ENCODE results near the gene CTSE. TPM values are rescaled to one million over a fixed set of nuclear protein-coding genes. Genes with fewer than 3 reads are reported as not detected.

Gene CTSE
- total RNA-seq, 1 experiment from 2014 or later = not detected

DNA sequence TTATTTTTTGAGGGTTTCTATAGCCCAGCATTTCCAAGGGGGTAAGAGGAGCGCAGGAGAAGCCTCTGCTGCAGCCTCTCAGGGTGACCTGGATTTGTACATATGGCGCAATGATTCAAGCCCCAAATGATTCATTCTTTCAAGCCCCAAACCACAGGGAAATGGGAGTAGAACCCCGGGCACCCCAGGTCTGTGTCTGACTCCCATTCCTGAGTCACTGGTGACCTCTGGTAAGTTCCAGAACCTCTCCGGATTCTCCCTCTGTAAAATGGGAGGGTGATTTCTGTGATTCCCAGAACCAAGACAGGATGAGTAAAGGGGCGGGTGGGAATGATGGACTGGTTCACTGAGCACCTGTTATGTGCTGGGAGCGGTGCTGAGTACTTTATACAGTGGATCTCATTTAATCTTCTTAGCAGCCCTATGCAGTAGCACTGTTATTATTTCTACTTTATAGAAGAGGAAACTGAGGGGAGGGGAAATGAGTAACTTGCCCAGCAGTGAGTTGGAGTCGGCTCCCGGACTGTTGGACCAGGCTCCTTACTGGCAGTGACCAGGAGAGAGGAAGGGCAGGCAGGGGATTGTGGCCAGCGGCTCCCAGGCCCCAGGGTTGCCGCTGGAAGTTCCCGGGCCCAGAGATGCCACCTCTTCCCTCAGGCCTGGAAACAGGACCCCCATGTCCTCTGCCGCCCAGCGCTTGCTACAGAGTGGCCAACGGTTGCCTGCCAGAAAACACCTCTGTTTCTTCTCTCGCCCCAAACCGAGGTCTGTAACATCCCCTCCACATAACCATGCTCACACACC lies 60.1 kb downstream of the CTSE start:
- Histone ChIP-seq H3K4me3 (ENCODE audit: low read depth in 2 of 2, low read length in 2 of 2) (no peak overlapping the region), H3K4me1 (ENCODE audit: control insufficient read depth, insufficient read depth, low read length) (no peaks in the 10 kb centered on the region), H3K9me3 (ENCODE audit: control insufficient read depth, insufficient read depth, low read depth, low read length) (no peaks in the 10 kb centered on the region), H3K27me3 (ENCODE audit: control insufficient read depth, insufficient read depth, low read length) (peaks cover 2% of the 10 kb centered on the region; the same call in 1 of the 2 replicates), H3K36me3 (ENCODE audit: control insufficient read depth, insufficient read depth, low read length) (no peaks in the 10 kb centered on the region), H3K27ac (ENCODE audit: low read length) (no peak overlapping the region)
- BruUV-seq (replicated peaks) = no TSS peak
- ATAC-seq (no peak), DNase-seq (ENCODE audit: low read depth, low spot score) (no peak)
- TF ChIP-seq CTCF (IDR thresholded peaks at IDR 0.05) (no peak), SIN3A (IDR thresholded peaks at IDR 0.05; ENCODE audit: borderline replicate concordance, insufficient read depth, low read depth, low read length) (no peak), TCF7L2 (IDR thresholded peaks at IDR 0.05; ENCODE audit: low read depth, low read length) (no peak), POLR2AphosphoS5 (IDR thresholded peaks at IDR 0.05; ENCODE audit: low read depth, low read length) (no peak)
- TF ChIP-seq, protein P1, sequence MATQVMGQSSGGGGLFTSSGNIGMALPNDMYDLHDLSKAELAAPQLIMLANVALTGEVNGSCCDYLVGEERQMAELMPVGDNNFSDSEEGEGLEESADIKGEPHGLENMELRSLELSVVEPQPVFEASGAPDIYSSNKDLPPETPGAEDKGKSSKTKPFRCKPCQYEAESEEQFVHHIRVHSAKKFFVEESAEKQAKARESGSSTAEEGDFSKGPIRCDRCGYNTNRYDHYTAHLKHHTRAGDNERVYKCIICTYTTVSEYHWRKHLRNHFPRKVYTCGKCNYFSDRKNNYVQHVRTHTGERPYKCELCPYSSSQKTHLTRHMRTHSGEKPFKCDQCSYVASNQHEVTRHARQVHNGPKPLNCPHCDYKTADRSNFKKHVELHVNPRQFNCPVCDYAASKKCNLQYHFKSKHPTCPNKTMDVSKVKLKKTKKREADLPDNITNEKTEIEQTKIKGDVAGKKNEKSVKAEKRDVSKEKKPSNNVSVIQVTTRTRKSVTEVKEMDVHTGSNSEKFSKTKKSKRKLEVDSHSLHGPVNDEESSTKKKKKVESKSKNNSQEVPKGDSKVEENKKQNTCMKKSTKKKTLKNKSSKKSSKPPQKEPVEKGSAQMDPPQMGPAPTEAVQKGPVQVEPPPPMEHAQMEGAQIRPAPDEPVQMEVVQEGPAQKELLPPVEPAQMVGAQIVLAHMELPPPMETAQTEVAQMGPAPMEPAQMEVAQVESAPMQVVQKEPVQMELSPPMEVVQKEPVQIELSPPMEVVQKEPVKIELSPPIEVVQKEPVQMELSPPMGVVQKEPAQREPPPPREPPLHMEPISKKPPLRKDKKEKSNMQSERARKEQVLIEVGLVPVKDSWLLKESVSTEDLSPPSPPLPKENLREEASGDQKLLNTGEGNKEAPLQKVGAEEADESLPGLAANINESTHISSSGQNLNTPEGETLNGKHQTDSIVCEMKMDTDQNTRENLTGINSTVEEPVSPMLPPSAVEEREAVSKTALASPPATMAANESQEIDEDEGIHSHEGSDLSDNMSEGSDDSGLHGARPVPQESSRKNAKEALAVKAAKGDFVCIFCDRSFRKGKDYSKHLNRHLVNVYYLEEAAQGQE (IDR thresholded peaks at IDR 0.05; ENCODE audit: insufficient read depth in 1 of 2, low read depth in 2 of 2, low read length in 1 of 2) = no peak
- in situ Hi-C loops (cut with HindIII; ENCODE audit: low pct_unique_long_range_greater_than_20kb, low sequenced_read_pairs) = no loop called here
- ChIA-PET CTCF (interaction anchor here (1.1 kb wide), 1 partner anchor 45 kb away, joined by 4 read pairs; no protein-coding TSS in a partner anchor), POLR2A (no interaction called here)
- intact Hi-C loops (cut with micrococcal nuclease; ENCODE audit: unreplicated experiment) = no loop called here

DNA sequence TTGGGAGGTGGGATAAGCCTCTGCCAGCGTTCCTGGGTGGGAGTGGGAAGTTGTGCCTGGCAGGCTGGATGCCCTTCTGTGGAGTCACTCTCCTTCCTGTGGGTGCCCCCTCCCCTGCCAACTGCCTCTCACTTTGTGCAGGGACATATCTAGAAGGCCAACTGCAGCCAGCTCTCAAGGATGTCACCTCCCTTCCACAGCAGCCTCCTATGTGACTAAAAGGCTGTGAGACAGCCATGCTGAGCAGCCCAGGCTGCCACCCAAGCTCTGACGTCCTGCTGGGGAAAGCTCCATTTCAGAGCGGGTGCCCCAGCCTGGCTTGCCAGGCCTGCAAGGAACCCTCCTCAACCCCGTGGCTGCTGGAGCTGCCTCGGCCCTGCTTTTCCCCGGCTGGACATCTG lies 60.9 kb downstream of the CTSE start:
- no TSS peak for BruUV-seq (replicated peaks)
- Histone ChIP-seq H3K4me3 (ENCODE audit: low read depth in 2 of 2, low read length in 2 of 2) (no peak overlapping the region), H3K36me3 (ENCODE audit: control insufficient read depth, insufficient read depth, low read length) (no peaks in the 10 kb centered on the region), H3K27me3 (ENCODE audit: control insufficient read depth, insufficient read depth, low read length) (peaks cover 2% of the 10 kb centered on the region), H3K4me1 (ENCODE audit: control insufficient read depth, insufficient read depth, low read length) (no peaks in the 10 kb centered on the region), H3K9me3 (ENCODE audit: control insufficient read depth, insufficient read depth, low read depth, low read length) (no peaks in the 10 kb centered on the region), H3K27ac (ENCODE audit: low read length) (no peak overlapping the region)
- ATAC-seq = no peak
- CTCF ChIA-PET = interaction anchor here (1.1 kb wide), 1 partner anchor 44 kb away, joined by 4 read pairs; no protein-coding TSS in a partner anchor
- POLR2A ChIA-PET = no interaction called here
- no peak for TF ChIP-seq TCF7L2 (IDR thresholded peaks at IDR 0.05; ENCODE audit: low read depth, low read length)
- TF ChIP-seq, protein P1 (IDR thresholded peaks at IDR 0.05; ENCODE audit: insufficient read depth in 1 of 2, low read depth in 2 of 2, low read length in 1 of 2) = no peak
- TF ChIP-seq SIN3A (IDR thresholded peaks at IDR 0.05; ENCODE audit: borderline replicate concordance, insufficient read depth, low read depth, low read length) = no peak
- no peak for TF ChIP-seq POLR2AphosphoS5 (IDR thresholded peaks at IDR 0.05; ENCODE audit: low read depth, low read length)
- TF ChIP-seq CTCF (IDR thresholded peaks at IDR 0.05) = no peak
- intact Hi-C loops (cut with micrococcal nuclease; ENCODE audit: unreplicated experiment) = no loop called here
- in situ Hi-C loops (cut with HindIII; ENCODE audit: low pct_unique_long_range_greater_than_20kb, low sequenced_read_pairs) = no loop called here
- DNase-seq (ENCODE audit: low read depth, low spot score) = no peak

Data from Panc1 (cell line).